HL-60 (cell line): Measurements from ENCODE around the gene XRRA1.

Experiments used
- GABPA ChIP-seq: IDR thresholded peaks from 2 replicates; pipeline ENCODE4 v1.6.1; 2012; ENCODE audit warnings: low read depth
- POLR2AphosphoS5 ChIP-seq: IDR thresholded peaks from 2 replicates; pipeline ENCODE4 v1.6.1; 2012; ENCODE audit warnings: low read depth
- TF ChIP-seq, protein P1 (sequence below): IDR thresholded peaks from one replicate; pipeline ENCODE4 v1.5.1; 2011; ENCODE audit warnings: low read length, control low read depth, inconsistent platforms; ENCODE audit not compliant: insufficient read depth

GRCh38 chr11:74866557-74866956 is 82.3 kb downstream of the XRRA1 start:
- TF ChIP-seq, protein P1, sequence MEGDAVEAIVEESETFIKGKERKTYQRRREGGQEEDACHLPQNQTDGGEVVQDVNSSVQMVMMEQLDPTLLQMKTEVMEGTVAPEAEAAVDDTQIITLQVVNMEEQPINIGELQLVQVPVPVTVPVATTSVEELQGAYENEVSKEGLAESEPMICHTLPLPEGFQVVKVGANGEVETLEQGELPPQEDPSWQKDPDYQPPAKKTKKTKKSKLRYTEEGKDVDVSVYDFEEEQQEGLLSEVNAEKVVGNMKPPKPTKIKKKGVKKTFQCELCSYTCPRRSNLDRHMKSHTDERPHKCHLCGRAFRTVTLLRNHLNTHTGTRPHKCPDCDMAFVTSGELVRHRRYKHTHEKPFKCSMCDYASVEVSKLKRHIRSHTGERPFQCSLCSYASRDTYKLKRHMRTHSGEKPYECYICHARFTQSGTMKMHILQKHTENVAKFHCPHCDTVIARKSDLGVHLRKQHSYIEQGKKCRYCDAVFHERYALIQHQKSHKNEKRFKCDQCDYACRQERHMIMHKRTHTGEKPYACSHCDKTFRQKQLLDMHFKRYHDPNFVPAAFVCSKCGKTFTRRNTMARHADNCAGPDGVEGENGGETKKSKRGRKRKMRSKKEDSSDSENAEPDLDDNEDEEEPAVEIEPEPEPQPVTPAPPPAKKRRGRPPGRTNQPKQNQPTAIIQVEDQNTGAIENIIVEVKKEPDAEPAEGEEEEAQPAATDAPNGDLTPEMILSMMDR = no peak
- TF ChIP-seq GABPA = no peak
- no peak for TF ChIP-seq POLR2AphosphoS5
